ENCODE measurements around the gene PROK2.

The PROK2 gene

GRCh38 chr3:71786217-71786549 is 1.2 kb upstream of the PROK2 start:
- FAIRE-seq: no peak

GRCh38 chr3:71785532-71786216 is 726 bp upstream of the PROK2 start:
- no peak for FAIRE-seq

- no peak for FAIRE-seq
Observed at GRCh38 chr3:71784201-71784913, 591 bp downstream of the PROK2 start.

- FAIRE-seq: no peak
Observed at GRCh38 chr3:71783152-71783551, 1.8 kb downstream of the PROK2 start.

- no peak for FAIRE-seq
Observed at GRCh38 chr3:71780430-71780829, 4.5 kb downstream of the PROK2 start.

GRCh38 chr3:71779674-71780377 is 5.1 kb downstream of the PROK2 start:
- FAIRE-seq: no peak

GRCh38 chr3:71778353-71778752 is 6.6 kb downstream of the PROK2 start:
- FAIRE-seq: no peak

- FAIRE-seq: no peak
Observed at GRCh38 chr3:71776538-71776937, 8.4 kb downstream of the PROK2 start.

GRCh38 chr3:71771884-71772283 is 13.1 kb downstream of the PROK2 start:
- no peak for FAIRE-seq

- no peak for FAIRE-seq
Observed at GRCh38 chr3:71771126-71771525, 13.8 kb downstream of the PROK2 start.

- FAIRE-seq: no peak
Observed at GRCh38 chr3:71763426-71763825, 21.5 kb downstream of the PROK2 start.

GRCh38 chr3:71760140-71760539 is 24.8 kb downstream of the PROK2 start:
- FAIRE-seq: no peak

GRCh38 chr3:71759401-71759800 is 25.5 kb downstream of the PROK2 start:
- no peak for FAIRE-seq

- FAIRE-seq: no peak
Observed at GRCh38 chr3:71758091-71758490, 26.9 kb downstream of the PROK2 start.

GRCh38 chr3:71754610-71755253 is 30.2 kb downstream of the PROK2 start:
- FAIRE-seq: no peak

GRCh38 chr3:71753701-71754609 is 31.0 kb downstream of the PROK2 start, which contains the start of gene GPR27:
TSS of gene GPR27 (plus strand) at chr3:71753855. CDS start at chr3:71754050, 195 bp downstream.
- FAIRE-seq: no peak

GRCh38 chr3:71752831-71753700 is 31.9 kb downstream of the PROK2 start:
- no peak for FAIRE-seq

- no peak for FAIRE-seq
Observed at GRCh38 chr3:71751602-71752001, 33.3 kb downstream of the PROK2 start.

GRCh38 chr3:71744738-71745137 is 40.2 kb downstream of the PROK2 start:
- no peak for FAIRE-seq

GRCh38 chr3:71742621-71743020 is 42.3 kb downstream of the PROK2 start:
- FAIRE-seq: no peak

- FAIRE-seq: no peak
Observed at GRCh38 chr3:71734881-71735280, 50.1 kb downstream of the PROK2 start.

All from A204.1 (cell line).